PFSK-1 (cell line): Measurements from ENCODE around the gene ADH4.

Experiments
- FOXP2 ChIP-seq: optimal IDR thresholded peaks from 2 replicates; pipeline ENCODE3; 2011; ENCODE audit warnings: borderline replicate concordance, control low read depth, inconsistent platforms; ENCODE audit not compliant: insufficient read depth; ENCODE audit errors: extremely low read length, extremely low read depth
- POLR2AphosphoS5 ChIP-seq: IDR thresholded peaks from 2 replicates; pipeline ENCODE4 v1.6.1; 2012; ENCODE audit warnings: low read depth, mild to moderate bottlenecking, control low read depth, low read length, moderate library complexity
- SIN3A ChIP-seq: IDR thresholded peaks from 2 replicates; pipeline ENCODE4 v1.6.1; 2012; ENCODE audit warnings: mild to moderate bottlenecking, low read length, moderate library complexity, borderline replicate concordance; ENCODE audit not compliant: insufficient read depth
- TAF1 ChIP-seq: IDR thresholded peaks from 2 replicates; pipeline ENCODE4 v1.6.1; 2012; ENCODE audit warnings: low read length, control low read depth, borderline replicate concordance; ENCODE audit not compliant: insufficient read depth
- TF ChIP-seq, protein P1 (sequence below), 2 experiments: IDR thresholded peaks; 2 replicates each; pipeline versions ENCODE4 v1.6.1 to v1.8.0; 2011 to 2012; ENCODE audit warnings: low read depth in 2 of 2, low read length in 2 of 2, control low read depth in 1 of 2, inconsistent platforms in 1 of 2, mild to moderate bottlenecking in 1 of 2, moderate library complexity in 1 of 2; ENCODE audit not compliant: insufficient read depth in 1 of 2

The ADH4 gene

DNA sequence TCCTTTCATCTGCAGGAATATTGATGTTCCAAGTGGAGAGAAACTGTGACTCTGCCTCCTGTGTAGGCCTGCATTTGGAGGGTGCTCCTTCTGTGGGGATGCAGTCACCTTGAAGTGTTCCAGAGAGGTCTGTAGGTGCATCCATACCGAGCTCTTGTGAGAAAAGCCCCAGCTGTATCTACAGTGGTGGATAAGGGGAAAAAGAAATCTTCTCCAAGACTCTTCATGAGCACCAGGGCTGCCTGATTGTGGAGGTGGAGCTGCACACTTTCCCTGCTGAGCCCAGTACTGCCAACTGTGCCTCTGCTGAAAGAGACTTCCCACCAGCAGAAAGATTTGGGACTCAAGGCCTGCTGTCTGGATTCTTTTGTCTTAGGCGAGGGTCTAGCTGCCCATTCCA is 35.1 kb upstream of the ADH4 start:
- no peak for TF ChIP-seq POLR2AphosphoS5
- no peak for TF ChIP-seq SIN3A
- TF ChIP-seq FOXP2 = no peak
- TF ChIP-seq, protein P1, sequence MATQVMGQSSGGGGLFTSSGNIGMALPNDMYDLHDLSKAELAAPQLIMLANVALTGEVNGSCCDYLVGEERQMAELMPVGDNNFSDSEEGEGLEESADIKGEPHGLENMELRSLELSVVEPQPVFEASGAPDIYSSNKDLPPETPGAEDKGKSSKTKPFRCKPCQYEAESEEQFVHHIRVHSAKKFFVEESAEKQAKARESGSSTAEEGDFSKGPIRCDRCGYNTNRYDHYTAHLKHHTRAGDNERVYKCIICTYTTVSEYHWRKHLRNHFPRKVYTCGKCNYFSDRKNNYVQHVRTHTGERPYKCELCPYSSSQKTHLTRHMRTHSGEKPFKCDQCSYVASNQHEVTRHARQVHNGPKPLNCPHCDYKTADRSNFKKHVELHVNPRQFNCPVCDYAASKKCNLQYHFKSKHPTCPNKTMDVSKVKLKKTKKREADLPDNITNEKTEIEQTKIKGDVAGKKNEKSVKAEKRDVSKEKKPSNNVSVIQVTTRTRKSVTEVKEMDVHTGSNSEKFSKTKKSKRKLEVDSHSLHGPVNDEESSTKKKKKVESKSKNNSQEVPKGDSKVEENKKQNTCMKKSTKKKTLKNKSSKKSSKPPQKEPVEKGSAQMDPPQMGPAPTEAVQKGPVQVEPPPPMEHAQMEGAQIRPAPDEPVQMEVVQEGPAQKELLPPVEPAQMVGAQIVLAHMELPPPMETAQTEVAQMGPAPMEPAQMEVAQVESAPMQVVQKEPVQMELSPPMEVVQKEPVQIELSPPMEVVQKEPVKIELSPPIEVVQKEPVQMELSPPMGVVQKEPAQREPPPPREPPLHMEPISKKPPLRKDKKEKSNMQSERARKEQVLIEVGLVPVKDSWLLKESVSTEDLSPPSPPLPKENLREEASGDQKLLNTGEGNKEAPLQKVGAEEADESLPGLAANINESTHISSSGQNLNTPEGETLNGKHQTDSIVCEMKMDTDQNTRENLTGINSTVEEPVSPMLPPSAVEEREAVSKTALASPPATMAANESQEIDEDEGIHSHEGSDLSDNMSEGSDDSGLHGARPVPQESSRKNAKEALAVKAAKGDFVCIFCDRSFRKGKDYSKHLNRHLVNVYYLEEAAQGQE (IDR thresholded peaks at IDR 0.05; ENCODE audit: insufficient read depth in 1 of 2, low read depth in 2 of 2, low read length in 2 of 2) = no peak
- no peak for TF ChIP-seq TAF1

DNA sequence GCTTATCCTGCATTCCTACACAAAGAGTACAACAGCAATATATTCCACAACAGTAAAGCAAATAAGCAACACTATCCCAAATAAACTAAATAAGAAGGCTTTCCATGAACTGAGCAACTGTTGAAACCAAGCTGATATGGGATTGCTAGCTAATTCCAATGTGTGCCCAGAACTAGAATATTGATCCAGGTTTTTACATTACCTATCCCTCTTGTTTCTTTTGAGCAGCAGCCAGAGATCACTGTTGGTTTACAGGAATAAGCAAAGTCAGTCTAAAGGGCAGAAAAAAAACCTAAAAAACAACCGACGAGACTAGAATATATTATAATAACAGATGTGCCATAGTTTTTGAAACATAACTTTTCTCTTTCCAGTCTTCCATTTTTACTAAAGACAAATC is 22.4 kb upstream of the ADH4 start:
- TF ChIP-seq TAF1 (no peak), POLR2AphosphoS5 (no peak), SIN3A (no peak), FOXP2 (no peak)
- TF ChIP-seq, protein P1 (IDR thresholded peaks at IDR 0.05; ENCODE audit: insufficient read depth in 1 of 2, low read depth in 2 of 2, low read length in 2 of 2) = no peak

DNA sequence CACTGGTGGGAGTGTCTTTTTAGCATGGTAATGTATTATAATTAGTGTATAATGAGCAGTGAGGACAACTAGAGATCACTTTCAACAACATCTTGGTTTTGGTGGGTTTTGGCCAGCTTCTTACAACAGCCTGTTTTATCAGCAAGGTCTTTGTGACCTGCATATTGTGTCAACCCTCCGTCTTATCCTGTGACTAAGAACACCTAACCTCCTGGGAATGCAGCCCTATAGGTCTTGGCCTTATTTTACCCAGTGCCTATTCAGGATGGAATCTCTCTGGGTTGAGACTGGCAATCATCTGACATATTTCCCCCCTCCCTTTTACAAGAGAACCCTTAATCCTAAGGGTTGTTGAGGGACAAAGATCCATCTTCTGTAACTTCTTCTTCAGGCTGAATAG is 21.9 kb upstream of the ADH4 start:
- TF ChIP-seq, protein P1 (IDR thresholded peaks at IDR 0.05; ENCODE audit: insufficient read depth in 1 of 2, low read depth in 2 of 2, low read length in 2 of 2) = no peak
- TF ChIP-seq FOXP2 (no peak), POLR2AphosphoS5 (no peak), TAF1 (no peak), SIN3A (no peak)

DNA sequence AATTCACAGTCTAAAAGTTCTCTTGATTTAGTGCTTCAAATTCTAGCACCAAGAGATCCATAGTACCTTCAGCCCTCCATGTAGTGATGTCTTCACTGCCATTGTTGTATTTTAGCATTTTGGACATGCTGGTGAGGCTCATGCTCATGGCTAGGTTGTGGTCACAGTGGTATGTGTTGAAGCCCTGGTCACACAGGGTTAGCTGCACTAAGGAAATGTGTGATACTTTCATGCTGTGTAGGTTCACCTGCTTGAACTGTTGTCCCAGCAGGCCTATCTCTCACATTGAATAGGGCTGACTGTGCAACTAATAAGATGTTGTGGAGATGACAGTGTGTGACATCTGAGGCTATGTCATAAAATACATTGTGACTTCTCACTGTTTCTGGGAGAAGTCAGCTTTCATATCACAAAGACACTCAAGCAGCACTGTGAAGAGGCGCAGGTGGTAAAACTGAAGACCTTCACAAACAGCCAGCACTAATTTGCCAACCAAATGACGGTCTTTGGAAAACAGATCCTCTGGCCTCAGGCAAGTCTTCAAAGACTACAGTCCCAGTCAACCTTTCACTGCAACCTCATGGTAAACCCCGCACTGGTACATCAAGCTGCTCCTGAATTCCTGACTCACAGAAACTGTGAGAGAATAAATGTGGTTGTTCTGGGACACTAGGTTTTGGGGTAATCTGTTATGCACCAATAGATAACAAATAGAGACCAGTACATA is 17.4 kb upstream of the ADH4 start:
- no peak for TF ChIP-seq FOXP2
- TF ChIP-seq, protein P1 (IDR thresholded peaks at IDR 0.05; ENCODE audit: insufficient read depth in 1 of 2, low read depth in 2 of 2, low read length in 2 of 2) = no peak
- no peak for TF ChIP-seq TAF1
- TF ChIP-seq SIN3A = no peak
- no peak for TF ChIP-seq POLR2AphosphoS5

DNA sequence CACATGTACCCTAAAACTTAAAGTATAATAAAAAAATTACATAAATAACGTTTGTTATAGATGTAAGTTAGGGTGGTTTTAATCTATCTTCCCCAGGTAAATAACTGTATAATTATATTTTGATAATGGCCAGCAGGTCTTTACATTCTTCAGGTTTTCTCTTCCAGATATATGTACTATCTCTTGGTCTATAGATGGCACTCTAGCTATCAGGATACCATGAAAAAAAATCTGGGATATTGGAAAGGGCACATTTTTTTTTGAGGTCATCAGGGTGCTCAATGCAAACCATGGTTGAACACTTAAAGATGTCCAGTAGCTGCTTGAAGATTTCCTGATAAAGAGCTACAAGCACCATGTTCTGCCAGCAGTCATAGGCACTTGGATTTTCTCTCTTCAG is 15.6 kb upstream of the ADH4 start:
- TF ChIP-seq FOXP2 = no peak
- no peak for TF ChIP-seq SIN3A
- TF ChIP-seq, protein P1 (IDR thresholded peaks at IDR 0.05; ENCODE audit: insufficient read depth in 1 of 2, low read depth in 2 of 2, low read length in 2 of 2) = no peak
- no peak for TF ChIP-seq TAF1
- no peak for TF ChIP-seq POLR2AphosphoS5
